ENCODE data around the gene DHX35.

DHX35 gene

DNA sequence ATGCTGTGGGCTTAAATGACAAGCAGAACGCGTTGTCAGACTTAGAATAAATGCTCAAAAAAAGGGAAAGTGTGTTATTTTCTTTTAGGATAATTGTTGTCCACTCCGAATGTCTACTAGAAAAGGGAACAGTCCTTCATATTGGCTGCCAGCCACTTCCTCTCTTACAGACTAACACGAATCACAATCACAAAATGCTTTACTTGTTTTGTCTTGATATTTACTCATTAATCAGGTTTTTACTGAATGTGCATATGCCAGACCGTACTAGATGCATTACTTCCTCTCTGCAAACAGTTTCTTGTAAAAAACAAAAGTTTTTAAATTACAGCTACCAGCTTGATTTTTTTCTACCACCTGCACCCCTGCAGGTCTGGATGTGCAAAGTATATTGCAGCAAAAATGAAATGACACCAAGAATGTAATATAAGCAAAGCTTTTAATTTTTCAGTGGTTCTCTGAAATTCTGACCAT is 821 bp downstream of the DHX35 start:
- DNase-seq (ENCODE audit: low read depth): no peak
- TF ChIP-seq CTCF (IDR thresholded peaks at IDR 0.05; ENCODE audit: low read length, missing control alignments): no peak
- H3K4me3 ChIP-seq (replicated peaks; ENCODE audit: low read depth, low read length): peak overlapping the region; percentile 96

- no peak for TF ChIP-seq CTCF (IDR thresholded peaks at IDR 0.05; ENCODE audit: low read length, missing control alignments)
- DNase-seq (ENCODE audit: low read depth): no peak
- H3K4me3 ChIP-seq (replicated peaks; ENCODE audit: low read depth, low read length): no peak overlapping the region
These were observed 1.6 kb downstream of the DHX35 start for GRCh38 chr20:38963745-38964144.

DNA sequence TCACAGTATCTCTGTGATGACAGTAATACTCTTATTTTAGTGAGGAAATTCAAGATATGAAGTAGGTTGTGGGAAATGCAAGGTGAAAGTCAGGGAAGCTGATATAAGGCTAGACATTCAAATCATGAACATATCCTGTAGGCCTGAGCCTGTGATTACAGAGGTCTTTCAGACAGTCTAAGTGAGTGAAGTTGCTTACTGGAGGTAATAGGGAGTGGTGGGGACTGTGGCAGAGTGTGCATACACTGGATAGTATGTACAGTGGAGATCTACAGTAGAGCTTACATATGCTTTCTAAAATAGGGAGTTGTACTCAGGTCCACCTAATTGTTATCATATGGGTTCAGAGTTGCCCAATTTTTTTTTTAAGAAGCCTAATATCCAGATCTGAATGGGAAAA is 3.1 kb downstream of the DHX35 start:
- TF ChIP-seq CTCF (IDR thresholded peaks at IDR 0.05; ENCODE audit: low read length, missing control alignments): no peak
- DNase-seq (ENCODE audit: low read depth): no peak
- H3K4me3 ChIP-seq (replicated peaks; ENCODE audit: low read depth, low read length): no peak overlapping the region

GRCh38 chr20:38968090-38968489 is 5.9 kb downstream of the DHX35 start:
- no peak for TF ChIP-seq CTCF (IDR thresholded peaks at IDR 0.05; ENCODE audit: low read length, missing control alignments)
- DNase-seq (ENCODE audit: low read depth): no peak
- no peak overlapping the region for H3K4me3 ChIP-seq (replicated peaks; ENCODE audit: low read depth, low read length)

- no peak for DNase-seq (ENCODE audit: low read depth)
- no peak overlapping the region for H3K4me3 ChIP-seq (replicated peaks; ENCODE audit: low read depth, low read length)
These were observed 7.6 kb downstream of the DHX35 start for GRCh38 chr20:38969708-38970107.

GRCh38 chr20:38970302-38970701 is 8.2 kb downstream of the DHX35 start:
- H3K4me3 ChIP-seq (replicated peaks; ENCODE audit: low read depth, low read length): no peak overlapping the region
- DNase-seq (ENCODE audit: low read depth): peak; percentile 39
- TF ChIP-seq CTCF (IDR thresholded peaks at IDR 0.05; ENCODE audit: low read length, missing control alignments): no peak

More at GRCh38 chr20:38969708-38970107, 7.6 kb downstream of the DHX35 start:
- no peak for TF ChIP-seq CTCF (IDR thresholded peaks at IDR 0.05; ENCODE audit: low read length, missing control alignments)

GRCh38 chr20:38973107-38973506 is 11.0 kb downstream of the DHX35 start:
- no peak for TF ChIP-seq CTCF (IDR thresholded peaks at IDR 0.05; ENCODE audit: low read length, missing control alignments)
- H3K4me3 ChIP-seq (replicated peaks; ENCODE audit: low read depth, low read length): no peak overlapping the region
- DNase-seq (ENCODE audit: low read depth): no peak

Data from fibroblast of pulmonary artery (primary cell).